Parathyroid adenoma (tissue), 2 donors: ENCODE data around the gene SCN8A.

ENCODE experiments used
- H2AFZ ChIP-seq: fragments of 300-600 bp; sonication (generic); one replicate; pipeline ENCODE4 v1.7.0; 2017; ENCODE audit warnings: antibody characterized with exemption, mild to moderate bottlenecking
- H3K27ac ChIP-seq: fragments of 300-600 bp; sonication (generic); one replicate; pipeline ENCODE4 v1.7.0; 2017
- H3K27me3 ChIP-seq: fragments of 300-600 bp; sonication (generic); one replicate; pipeline ENCODE4 v1.7.0; 2017; ENCODE audit warnings: low read length; ENCODE audit not compliant: control insufficient read depth, insufficient read depth
- H3K36me3 ChIP-seq: fragments of 300-600 bp; sonication (generic); one replicate; pipeline ENCODE4 v1.7.0; 2017; ENCODE audit warnings: low read length; ENCODE audit not compliant: control insufficient read depth, insufficient read depth
- H3K4me1 ChIP-seq: fragments of 300-600 bp; sonication (generic); one replicate; pipeline ENCODE4 v1.7.0; 2017; ENCODE audit warnings: control low read depth
- H3K4me2 ChIP-seq: fragments of 300-600 bp; sonication (generic); one replicate; pipeline ENCODE4 v1.7.0; 2017; ENCODE audit warnings: low read length
- H3K4me3 ChIP-seq: fragments of 300-600 bp; sonication (generic); one replicate; pipeline ENCODE4 v1.7.0; 2017; ENCODE audit warnings: low read depth, low read length
- H3K79me2 ChIP-seq: fragments of 300-600 bp; sonication (generic); one replicate; pipeline ENCODE4 v1.7.0; 2017; ENCODE audit warnings: control low read depth
- H3K9ac ChIP-seq: fragments of 300-600 bp; sonication (generic); one replicate; pipeline ENCODE4 v1.7.0; 2017; ENCODE audit warnings: mild to moderate bottlenecking
- H3K9me3 ChIP-seq: fragments of 300-600 bp; sonication (generic); one replicate; pipeline ENCODE4 v1.7.0; 2017; ENCODE audit warnings: low read length; ENCODE audit not compliant: control insufficient read depth
- CTCF ChIP-seq: fragments of 300-600 bp; sonication (generic); IDR thresholded peaks from one replicate; pipeline ENCODE4 v1.7.0; 2017; ENCODE audit warnings: antibody characterized with exemption, mild to moderate bottlenecking
- donor health status: primary hyperparathyroidism.

The SCN8A gene

GRCh38 chr12:51592034-51592705 is 1.1 kb downstream of the SCN8A start:
- Histone ChIP-seq H3K4me3 (no peak overlapping the region), H3K36me3 (no peaks in the 10 kb centered on the region), H3K4me2 (no peak overlapping the region), H3K27ac (no peak overlapping the region), H3K4me1 (peaks cover 10% of the 10 kb centered on the region), H2AFZ (peak overlapping the region; percentile 33), H3K79me2 (no peaks in the 10 kb centered on the region), H3K27me3 (no peaks in the 10 kb centered on the region), H3K9me3 (no peaks in the 10 kb centered on the region), H3K9ac (no peak overlapping the region)
- TF ChIP-seq CTCF: no peak

- Histone ChIP-seq H3K79me2 (no peaks in the 10 kb centered on the region), H3K36me3 (no peaks in the 10 kb centered on the region), H3K4me2 (no peak overlapping the region), H3K4me1 (peaks cover 10% of the 10 kb centered on the region), H2AFZ (no peak overlapping the region), H3K27ac (no peak overlapping the region), H3K9ac (no peak overlapping the region), H3K9me3 (no peaks in the 10 kb centered on the region), H3K4me3 (no peak overlapping the region), H3K27me3 (no peaks in the 10 kb centered on the region)
- TF ChIP-seq CTCF: no peak
These were observed 2.0 kb downstream of the SCN8A start for GRCh38 chr12:51593021-51593420.

DNA sequence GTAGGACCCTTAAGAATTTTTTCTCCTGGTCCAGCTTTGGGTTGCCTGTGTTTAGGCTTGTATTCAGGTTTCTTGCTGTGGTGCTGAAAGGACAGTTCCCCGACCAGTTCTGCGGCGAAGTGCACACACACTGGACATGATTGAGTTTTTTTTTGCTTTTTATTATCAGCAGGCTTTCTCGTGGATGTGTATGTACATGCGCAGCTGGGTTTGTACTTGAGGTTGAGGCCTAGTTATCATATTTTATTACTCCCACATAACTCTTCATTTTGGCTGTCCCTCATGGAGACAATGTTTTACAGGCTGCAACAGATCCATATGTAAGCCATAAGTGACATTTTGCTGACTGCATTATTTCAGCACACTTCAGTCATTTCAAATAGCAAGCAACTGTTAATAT is 2.5 kb downstream of the SCN8A start:
- Histone ChIP-seq H3K4me1 (peaks cover 10% of the 10 kb centered on the region), H3K4me2 (no peak overlapping the region), H3K27me3 (no peaks in the 10 kb centered on the region), H3K36me3 (no peaks in the 10 kb centered on the region), H3K27ac (no peak overlapping the region), H3K4me3 (no peak overlapping the region), H3K9ac (no peak overlapping the region), H3K79me2 (no peaks in the 10 kb centered on the region), H2AFZ (no peak overlapping the region), H3K9me3 (no peaks in the 10 kb centered on the region)
- TF ChIP-seq CTCF: no peak

DNA sequence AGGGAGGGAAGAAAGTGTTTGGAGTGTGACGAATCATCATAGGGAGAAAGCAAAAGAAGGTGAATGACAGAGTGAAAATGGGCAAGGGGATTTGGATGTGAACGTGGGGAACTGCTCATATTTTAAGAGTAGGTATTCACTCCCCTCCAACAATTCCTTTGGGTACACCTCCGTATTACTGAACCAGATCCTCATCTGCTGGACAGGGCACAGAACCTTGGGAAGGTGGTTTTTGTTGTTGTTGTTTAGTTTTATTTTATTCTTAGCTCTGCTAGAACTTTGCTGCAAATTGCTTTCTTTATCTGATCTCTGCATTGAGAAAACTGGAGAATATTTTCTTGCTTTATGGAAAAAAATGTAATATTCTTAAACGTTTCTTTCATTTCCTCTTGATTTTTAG is 7.1 kb downstream of the SCN8A start:
- no peaks in the 10 kb centered on the region for H3K27me3 ChIP-seq
- no peak overlapping the region for H3K4me2 ChIP-seq
- H3K27ac ChIP-seq: no peak overlapping the region
- H3K4me3 ChIP-seq: no peak overlapping the region
- H3K79me2 ChIP-seq: no peaks in the 10 kb centered on the region
- no peak for TF ChIP-seq CTCF
- H3K9ac ChIP-seq: no peak overlapping the region
- peaks cover 4% of the 10 kb centered on the region for H3K4me1 ChIP-seq
- H3K36me3 ChIP-seq: no peaks in the 10 kb centered on the region
- no peaks in the 10 kb centered on the region for H3K9me3 ChIP-seq
- no peak overlapping the region for H2AFZ ChIP-seq

DNA sequence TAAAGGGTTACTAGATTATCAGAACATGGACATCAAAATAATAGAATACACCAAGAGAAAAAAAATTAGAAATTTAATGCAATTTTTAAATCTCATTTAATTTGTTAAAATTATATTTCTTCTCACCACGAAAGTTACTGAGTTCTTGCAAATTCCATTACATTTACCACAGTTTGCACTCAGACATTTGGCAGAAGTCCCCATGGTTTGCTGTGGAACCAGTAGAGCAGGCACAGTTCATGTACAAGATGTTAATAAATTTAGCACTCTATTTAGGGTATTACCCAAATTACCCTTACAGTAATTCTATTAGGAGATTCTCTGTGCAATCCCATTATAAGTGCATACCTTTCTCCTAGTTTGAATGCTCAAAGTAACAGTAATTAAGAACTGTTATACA is 9.7 kb downstream of the SCN8A start:
- Histone ChIP-seq H2AFZ (no peak overlapping the region), H3K36me3 (no peaks in the 10 kb centered on the region), H3K9me3 (no peaks in the 10 kb centered on the region), H3K79me2 (peaks cover 12% of the 10 kb centered on the region), H3K4me1 (peaks cover 2% of the 10 kb centered on the region), H3K27ac (no peak overlapping the region), H3K27me3 (no peaks in the 10 kb centered on the region), H3K4me2 (no peak overlapping the region), H3K4me3 (no peak overlapping the region), H3K9ac (no peak overlapping the region)
- TF ChIP-seq CTCF: no peak
